SK-N-SH treated with all-trans-retinoic acid at 6 μM for 48 hours (cell line): ENCODE results near the gene SHANK2.

Experiments used
- ATAC-seq: fragments of 200-7000 bp; cut with Tn5 transposase; 3 replicates; pipeline ENCODE4 v1.9.1; 2020; ENCODE audit warnings: mild to moderate bottlenecking, moderate library complexity
- ARNTL ChIP-seq: fragments of 450-650 bp; formaldehyde crosslinking; IDR thresholded peaks from 2 replicates; pipeline ENCODE4 v1.5.0; 2020; ENCODE audit warnings: low read depth, mild to moderate bottlenecking, moderate library complexity, borderline replicate concordance
- CSDC2 ChIP-seq: fragments of 250-450 bp; sonication (Bioruptor Pico); IDR thresholded peaks from 2 replicates; pipeline ENCODE4 v1.5.0; 2020; ENCODE audit warnings: mild to moderate bottlenecking, moderate library complexity
- ESRRG ChIP-seq: fragments of 250-450 bp; sonication (Bioruptor Pico); IDR thresholded peaks from 2 replicates; pipeline ENCODE4 v1.6.1; 2021; ENCODE audit warnings: mild to moderate bottlenecking
- GLIS3 ChIP-seq: fragments of 250-450 bp; sonication (Bioruptor Pico); IDR thresholded peaks from 2 replicates; pipeline ENCODE4 v1.5.0; 2020; ENCODE audit warnings: mild to moderate bottlenecking, moderate library complexity
- ISL1 ChIP-seq: fragments of 250-450 bp; sonication (Bioruptor Pico); IDR thresholded peaks from 2 replicates; pipeline ENCODE4 v2.1.2; 2022; ENCODE audit warnings: mild to moderate bottlenecking, moderate library complexity
- OSR1 ChIP-seq: fragments of 250-450 bp; sonication (Bioruptor Pico); IDR thresholded peaks from 2 replicates; pipeline ENCODE4 v1.8.0; 2022; ENCODE audit warnings: moderate library complexity, mild to moderate bottlenecking, inconsistent platforms
- PATZ1 ChIP-seq: fragments of 250-450 bp; sonication (Bioruptor Pico); IDR thresholded peaks from 2 replicates; pipeline ENCODE4 v1.8.0; 2020; ENCODE audit warnings: mild to moderate bottlenecking, moderate library complexity, borderline replicate concordance
- PPARA ChIP-seq: fragments of 250-450 bp; sonication (Bioruptor Pico); IDR thresholded peaks from 2 replicates; pipeline ENCODE4 v1.5.0; 2020; ENCODE audit warnings: mild to moderate bottlenecking, borderline replicate concordance
- RARB ChIP-seq: fragments of 250-450 bp; sonication (Bioruptor Pico); IDR thresholded peaks from 2 replicates; pipeline ENCODE4 v1.8.0; 2021; ENCODE audit warnings: mild to moderate bottlenecking, moderate library complexity
- SNAI2 ChIP-seq: fragments of 250-450 bp; sonication (Bioruptor Pico); IDR thresholded peaks from 2 replicates; pipeline ENCODE4 v1.5.0; 2020; ENCODE audit warnings: mild to moderate bottlenecking, moderate library complexity
- TCF4 ChIP-seq: fragments of 250-450 bp; sonication (Bioruptor Pico); IDR thresholded peaks from 2 replicates; pipeline ENCODE4 v1.8.0; 2021; ENCODE audit warnings: mild to moderate bottlenecking, moderate library complexity, borderline replicate concordance
- TOX ChIP-seq: fragments of 250-450 bp; sonication (Bioruptor Pico); IDR thresholded peaks from 2 replicates; pipeline ENCODE4 v1.8.0; 2021; ENCODE audit warnings: mild to moderate bottlenecking, moderate library complexity, borderline replicate concordance
- ZC3H10 ChIP-seq: fragments of 250-450 bp; sonication (Bioruptor Pico); IDR thresholded peaks from 2 replicates; pipeline ENCODE4 v1.5.1; 2021; ENCODE audit warnings: mild to moderate bottlenecking, moderate library complexity
- ZFP3 ChIP-seq: fragments of 250-450 bp; sonication (Bioruptor Pico); IDR thresholded peaks from 2 replicates; pipeline ENCODE4 v1.5.0; 2020; ENCODE audit warnings: mild to moderate bottlenecking, moderate library complexity
- ZFP30 ChIP-seq: fragments of 450-650 bp; formaldehyde crosslinking; IDR thresholded peaks from 2 replicates; pipeline ENCODE4 v1.5.0; 2022; ENCODE audit warnings: mild to moderate bottlenecking, moderate library complexity
- ZNF565 ChIP-seq: fragments of 450-650 bp; formaldehyde crosslinking; conservative IDR thresholded peaks from 2 replicates; pipeline ENCODE4 v1.5.0; 2020; ENCODE audit warnings: low read depth, mild to moderate bottlenecking, moderate library complexity
- ZNF70 ChIP-seq: fragments of 450-650 bp; formaldehyde crosslinking; IDR thresholded peaks from 2 replicates; pipeline ENCODE4 v1.5.0; 2020; ENCODE audit warnings: mild to moderate bottlenecking, moderate library complexity
- TF ChIP-seq, protein P1 (sequence below): fragments of 250-450 bp; sonication (Bioruptor Pico); IDR thresholded peaks from 2 replicates; pipeline ENCODE4 v1.8.0; 2021; ENCODE audit warnings: low read depth, mild to moderate bottlenecking, moderate library complexity, borderline replicate concordance
- TF ChIP-seq, protein P2 (sequence below): fragments of 250-450 bp; sonication (Bioruptor Pico); IDR thresholded peaks from 2 replicates; pipeline ENCODE4 v1.5.1; 2021; ENCODE audit warnings: mild to moderate bottlenecking, moderate library complexity
- TF ChIP-seq, protein P3 (sequence below): fragments of 250-450 bp; sonication (Bioruptor Pico); IDR thresholded peaks from 2 replicates; pipeline ENCODE4 v1.5.0; 2020; ENCODE audit warnings: mild to moderate bottlenecking, moderate library complexity

The SHANK2 gene

DNA sequence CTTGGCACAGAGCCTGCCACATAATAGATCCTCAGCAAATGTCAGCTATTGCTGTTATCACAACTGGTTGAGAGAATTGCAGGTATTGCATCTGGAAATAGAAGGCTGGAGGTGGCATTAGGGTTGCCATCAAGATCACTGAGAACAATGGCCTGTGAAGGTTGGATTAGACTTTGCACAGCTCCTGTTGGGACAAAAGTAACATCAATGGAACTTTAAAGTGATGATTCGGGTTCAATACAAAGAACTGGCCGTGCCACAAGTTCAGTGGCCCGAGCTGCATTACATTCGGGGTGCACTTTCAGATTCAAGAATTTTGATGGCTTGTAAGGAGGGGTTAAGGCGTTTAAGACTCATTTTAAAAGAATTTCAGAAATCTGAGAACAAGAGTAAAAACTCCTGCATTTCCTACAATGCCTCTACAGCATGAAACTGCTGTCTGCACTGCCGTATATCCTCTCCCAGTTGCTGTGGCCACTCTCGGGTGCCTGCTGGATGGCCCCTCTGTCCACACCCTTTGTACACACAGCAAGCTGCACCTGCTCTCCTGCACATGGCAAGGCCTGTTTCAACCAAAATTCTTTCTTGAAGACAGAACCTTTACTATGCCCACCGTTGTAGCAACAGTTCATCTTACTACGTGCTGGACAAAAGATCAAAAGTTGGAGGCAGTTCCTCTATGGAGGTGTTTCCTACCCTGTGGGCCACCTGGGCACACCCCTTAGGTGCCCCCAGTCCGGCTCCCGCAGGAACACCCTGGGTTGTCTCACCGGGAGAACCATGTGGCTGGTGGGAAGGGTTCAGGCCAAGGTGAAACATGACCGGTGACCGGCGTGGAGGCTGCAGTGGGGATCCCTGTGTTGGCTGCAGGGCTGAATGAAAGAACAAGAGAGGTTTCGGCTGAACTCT lies 17.5 kb upstream of the SHANK2 start (continued):
- TF ChIP-seq, protein P1, sequence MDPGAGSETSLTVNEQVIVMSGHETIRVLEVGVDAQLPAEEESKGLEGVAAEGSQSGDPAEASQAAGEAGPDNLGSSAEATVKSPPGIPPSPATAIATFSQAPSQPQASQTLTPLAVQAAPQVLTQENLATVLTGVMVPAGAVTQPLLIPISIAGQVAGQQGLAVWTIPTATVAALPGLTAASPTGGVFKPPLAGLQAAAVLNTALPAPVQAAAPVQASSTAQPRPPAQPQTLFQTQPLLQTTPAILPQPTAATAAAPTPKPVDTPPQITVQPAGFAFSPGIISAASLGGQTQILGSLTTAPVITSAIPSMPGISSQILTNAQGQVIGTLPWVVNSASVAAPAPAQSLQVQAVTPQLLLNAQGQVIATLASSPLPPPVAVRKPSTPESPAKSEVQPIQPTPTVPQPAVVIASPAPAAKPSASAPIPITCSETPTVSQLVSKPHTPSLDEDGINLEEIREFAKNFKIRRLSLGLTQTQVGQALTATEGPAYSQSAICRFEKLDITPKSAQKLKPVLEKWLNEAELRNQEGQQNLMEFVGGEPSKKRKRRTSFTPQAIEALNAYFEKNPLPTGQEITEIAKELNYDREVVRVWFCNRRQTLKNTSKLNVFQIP (CRISPR knock-in tag) = no peak
- no peak for TF ChIP-seq ISL1
- no peak for TF ChIP-seq GLIS3 (CRISPR knock-in tag)
- TF ChIP-seq ZNF565 = no peak

GRCh38 chr11:71268706-71269321 lies 16.4 kb upstream of the SHANK2 start:
- no peak for ATAC-seq
- TF ChIP-seq PATZ1 (CRISPR knock-in tag) (no peak), ESRRG (CRISPR knock-in tag) (no peak), ZNF70 (CRISPR knock-in tag) (no peak), ARNTL (CRISPR knock-in tag) (no peak), RARB (no peak), ZC3H10 (CRISPR knock-in tag) (no peak), TCF4 (CRISPR knock-in tag) (no peak), ZFP30 (CRISPR knock-in tag) (no peak), ZNF565 (no peak), SNAI2 (CRISPR knock-in tag) (no peak), ISL1 (no peak), CSDC2 (no peak), GLIS3 (CRISPR knock-in tag) (no peak), PPARA (CRISPR knock-in tag) (no peak), TOX (CRISPR knock-in tag) (no peak)
- TF ChIP-seq, protein P2, sequence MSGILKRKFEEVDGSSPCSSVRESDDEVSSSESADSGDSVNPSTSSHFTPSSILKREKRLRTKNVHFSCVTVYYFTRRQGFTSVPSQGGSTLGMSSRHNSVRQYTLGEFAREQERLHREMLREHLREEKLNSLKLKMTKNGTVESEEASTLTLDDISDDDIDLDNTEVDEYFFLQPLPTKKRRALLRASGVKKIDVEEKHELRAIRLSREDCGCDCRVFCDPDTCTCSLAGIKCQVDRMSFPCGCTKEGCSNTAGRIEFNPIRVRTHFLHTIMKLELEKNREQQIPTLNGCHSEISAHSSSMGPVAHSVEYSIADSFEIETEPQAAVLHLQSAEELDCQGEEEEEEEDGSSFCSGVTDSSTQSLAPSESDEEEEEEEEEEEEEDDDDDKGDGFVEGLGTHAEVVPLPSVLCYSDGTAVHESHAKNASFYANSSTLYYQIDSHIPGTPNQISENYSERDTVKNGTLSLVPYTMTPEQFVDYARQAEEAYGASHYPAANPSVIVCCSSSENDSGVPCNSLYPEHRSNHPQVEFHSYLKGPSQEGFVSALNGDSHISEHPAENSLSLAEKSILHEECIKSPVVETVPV (CRISPR knock-in tag) = no peak

DNA sequence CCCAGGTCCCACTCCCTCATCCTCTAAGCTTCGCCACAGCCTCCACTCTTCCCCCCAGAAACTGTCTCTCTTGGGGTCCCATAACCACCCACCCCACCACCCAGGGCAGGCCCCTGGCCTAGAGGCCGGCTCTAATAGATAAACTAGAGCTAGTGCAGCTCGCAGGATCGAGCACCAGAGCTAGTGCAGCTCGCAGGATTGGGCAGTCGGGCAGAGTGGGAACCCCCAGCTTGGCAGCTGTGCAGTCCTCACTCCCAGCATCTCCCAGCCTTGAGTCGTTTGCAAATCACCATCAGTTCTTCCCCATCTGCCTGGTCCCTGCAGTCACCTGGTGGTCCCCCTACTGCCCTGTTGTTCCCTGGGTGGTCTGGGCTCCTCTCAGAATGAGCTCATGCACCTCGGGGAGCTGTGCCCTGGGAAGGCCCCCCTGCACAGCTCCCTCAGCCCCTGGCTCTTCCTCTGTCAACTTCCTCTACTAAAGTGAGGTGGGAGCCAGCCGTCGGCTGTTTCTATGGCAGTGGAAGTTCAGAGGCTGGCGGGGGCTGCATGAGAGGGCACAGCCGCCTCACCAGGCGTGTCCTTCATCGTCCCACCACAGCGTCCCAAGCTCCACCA lies 15.5 kb upstream of the SHANK2 start:
- TF ChIP-seq ZFP3 (CRISPR knock-in tag) = no peak
- TF ChIP-seq ESRRG (CRISPR knock-in tag) = no peak
- no peak for TF ChIP-seq OSR1 (CRISPR knock-in tag)
- no peak for TF ChIP-seq CSDC2
- TF ChIP-seq, protein P1 (CRISPR knock-in tag) = no peak
- TF ChIP-seq, protein P2 (CRISPR knock-in tag) = no peak
- no peak for TF ChIP-seq ZC3H10 (CRISPR knock-in tag)
- TF ChIP-seq ZNF565 = no peak
- no peak for TF ChIP-seq PPARA (CRISPR knock-in tag)
- TF ChIP-seq ARNTL (CRISPR knock-in tag) = no peak
- no peak for TF ChIP-seq SNAI2 (CRISPR knock-in tag)
- TF ChIP-seq, protein P3, sequence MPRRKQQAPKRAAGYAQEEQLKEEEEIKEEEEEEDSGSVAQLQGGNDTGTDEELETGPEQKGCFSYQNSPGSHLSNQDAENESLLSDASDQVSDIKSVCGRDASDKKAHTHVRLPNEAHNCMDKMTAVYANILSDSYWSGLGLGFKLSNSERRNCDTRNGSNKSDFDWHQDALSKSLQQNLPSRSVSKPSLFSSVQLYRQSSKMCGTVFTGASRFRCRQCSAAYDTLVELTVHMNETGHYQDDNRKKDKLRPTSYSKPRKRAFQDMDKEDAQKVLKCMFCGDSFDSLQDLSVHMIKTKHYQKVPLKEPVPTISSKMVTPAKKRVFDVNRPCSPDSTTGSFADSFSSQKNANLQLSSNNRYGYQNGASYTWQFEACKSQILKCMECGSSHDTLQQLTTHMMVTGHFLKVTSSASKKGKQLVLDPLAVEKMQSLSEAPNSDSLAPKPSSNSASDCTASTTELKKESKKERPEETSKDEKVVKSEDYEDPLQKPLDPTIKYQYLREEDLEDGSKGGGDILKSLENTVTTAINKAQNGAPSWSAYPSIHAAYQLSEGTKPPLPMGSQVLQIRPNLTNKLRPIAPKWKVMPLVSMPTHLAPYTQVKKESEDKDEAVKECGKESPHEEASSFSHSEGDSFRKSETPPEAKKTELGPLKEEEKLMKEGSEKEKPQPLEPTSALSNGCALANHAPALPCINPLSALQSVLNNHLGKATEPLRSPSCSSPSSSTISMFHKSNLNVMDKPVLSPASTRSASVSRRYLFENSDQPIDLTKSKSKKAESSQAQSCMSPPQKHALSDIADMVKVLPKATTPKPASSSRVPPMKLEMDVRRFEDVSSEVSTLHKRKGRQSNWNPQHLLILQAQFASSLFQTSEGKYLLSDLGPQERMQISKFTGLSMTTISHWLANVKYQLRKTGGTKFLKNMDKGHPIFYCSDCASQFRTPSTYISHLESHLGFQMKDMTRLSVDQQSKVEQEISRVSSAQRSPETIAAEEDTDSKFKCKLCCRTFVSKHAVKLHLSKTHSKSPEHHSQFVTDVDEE (CRISPR knock-in tag) = no peak
- no peak for ATAC-seq
